Upper lobe of right lung (tissue), 1 donor: Measurements from ENCODE around the gene ZNF846. TPM values are rescaled to one million over a fixed set of nuclear protein-coding genes. Genes with fewer than 3 reads are reported as not detected.
A peak's percentile ranks its signal among the peaks of the same experiment; 100 is the strongest.
"Not testable (repeated sequence)": the region's sequence is repeated elsewhere in the genome, so short reads cannot be mapped to it uniquely, and the experiment has no call there.

Experiments used
- ATAC-seq: fragments of 200-7000 bp; cut with Tn5 transposase; one replicate; pipeline ENCODE4 v1.9.1; 2020; ENCODE audit warnings: mild to moderate bottlenecking, moderate library complexity
- DNase-seq: peaks from one replicate; pipeline ENCODE4 v3.0.0-alpha.2; 2020
- H3K27ac ChIP-seq: fragments of 200-600 bp; one replicate; pipeline ENCODE4 v1.8.0; 2022
- H3K27me3 ChIP-seq: fragments of 200-600 bp; one replicate; pipeline ENCODE4 v1.8.0; 2022; ENCODE audit warnings: mild to moderate bottlenecking
- H3K36me3 ChIP-seq: fragments of 200-600 bp; one replicate; pipeline ENCODE4 v1.8.0; 2022
- H3K4me1 ChIP-seq: fragments of 200-600 bp; one replicate; pipeline ENCODE4 v1.8.0; 2022
- H3K4me3 ChIP-seq: fragments of 200-600 bp; one replicate; pipeline ENCODE4 v1.8.0; 2022; ENCODE audit warnings: mild to moderate bottlenecking
- H3K9me3 ChIP-seq: fragments of 200-600 bp; one replicate; pipeline ENCODE4 v1.8.0; 2022
- CTCF ChIP-seq: fragments of 200-600 bp; IDR thresholded peaks from one replicate; pipeline ENCODE4 v1.8.0; 2022; ENCODE audit warnings: antibody characterized with exemption
- intact Hi-C: fragments of 100-400 bp; cut with DNase I; formaldehyde crosslinking; loops from one replicate; pipeline ENCODE4 v1.11.0; 2022
- total RNA-seq: library from RNA; stranded (reverse); fragmentation: NEBNext Ultra II Directional; extraction: Animal tissue kit (Norgen Biotek cat#: 25700); gene quantifications from one replicate; pipeline ENCODE4 v1.2.1, GENCODE V29; 2021
- donor health status: DM: no; HTN: yes; CAD: no; lungs with severe emphysema.

ZNF846 gene
- total RNA-seq, 1 donor from 2014 or later: 10.2 TPM

- H3K9me3 ChIP-seq: no peaks in the 10 kb centered on the region
- H3K4me1 ChIP-seq: peaks cover 12% of the 10 kb centered on the region
- H3K36me3 ChIP-seq: no peaks in the 10 kb centered on the region
- H3K27ac ChIP-seq: peak overlapping the region; percentile 94
- H3K27me3 ChIP-seq: no peaks in the 10 kb centered on the region
- no peak for TF ChIP-seq CTCF
- no peak for ATAC-seq
- intact Hi-C loops: no loop called here
- H3K4me3 ChIP-seq: peak overlapping the region; percentile 79
- DNase-seq: no peak
These were observed 17.8 kb upstream of the ZNF846 start for GRCh38 chr19:9786342-9786741.

- DNase-seq (peak; percentile 99), ATAC-seq (peak; percentile 97)
- H3K9me3 ChIP-seq: no peaks in the 10 kb centered on the region
- no peaks in the 10 kb centered on the region for H3K27me3 ChIP-seq
- peak overlapping the region; percentile 94 for H3K27ac ChIP-seq
- H3K4me1 ChIP-seq: peaks cover 7% of the 10 kb centered on the region
- peak overlapping the region; percentile 79 for H3K4me3 ChIP-seq
- no peaks in the 10 kb centered on the region for H3K36me3 ChIP-seq
- intact Hi-C loops: no loop called here
- no peak for TF ChIP-seq CTCF
These were observed 17.1 kb upstream of the ZNF846 start for GRCh38 chr19:9785367-9786331.

GRCh38 chr19:9784163-9784496 is 15.6 kb upstream of the ZNF846 start:
- ATAC-seq, DNase-seq, H3K36me3 ChIP-seq, H3K4me1 ChIP-seq, H3K4me3 ChIP-seq, H3K27me3 ChIP-seq, intact Hi-C loops, H3K9me3 ChIP-seq, H3K27ac ChIP-seq: not testable (repeated sequence)

GRCh38 chr19:9782338-9782737 is 13.8 kb upstream of the ZNF846 start:
- Histone ChIP-seq H3K36me3 (no peaks in the 10 kb centered on the region), H3K27me3 (no peaks in the 10 kb centered on the region), H3K4me1 (peaks cover 7% of the 10 kb centered on the region), H3K4me3 (no peak overlapping the region), H3K9me3 (no peaks in the 10 kb centered on the region), H3K27ac (no peak overlapping the region)
- intact Hi-C loops: no loop called here
- ATAC-seq (no peak), DNase-seq (no peak)
- TF ChIP-seq CTCF: no peak

GRCh38 chr19:9757544-9758501 is 10.7 kb downstream of the ZNF846 start:
- no peak for DNase-seq
- peaks cover 27% of the 10 kb centered on the region for H3K9me3 ChIP-seq
- no peak for TF ChIP-seq CTCF
- H3K4me3 ChIP-seq: no peak overlapping the region
- intact Hi-C loops: no loop called here
- no peaks in the 10 kb centered on the region for H3K4me1 ChIP-seq
- H3K36me3 ChIP-seq: peaks cover 37% of the 10 kb centered on the region
- H3K27me3 ChIP-seq: no peaks in the 10 kb centered on the region
- H3K27ac ChIP-seq: no peak overlapping the region
- no peak for ATAC-seq
